WERI-Rb-1 (cell line): ENCODE data around the gene RAB2B.

ENCODE experiments used
- DNase-seq: peaks from one replicate; pipeline ENCODE4 v3.0.0-alpha.2; 2020
- H3K27ac ChIP-seq: fragments of 250-450 bp; sonication (Bioruptor Pico); 2 replicates; pipeline ENCODE4 v1.5.1; 2020; ENCODE audit warnings: mild to moderate bottlenecking, moderate library complexity
- H3K27me3 ChIP-seq: fragments of 250-450 bp; sonication (Bioruptor Pico); 2 replicates; pipeline ENCODE4 v1.5.1; 2021; ENCODE audit warnings: mild to moderate bottlenecking, low read depth, moderate library complexity; ENCODE audit not compliant: insufficient read depth, severe bottlenecking
- H3K36me3 ChIP-seq: fragments of 250-450 bp; sonication (Bioruptor Pico); 2 replicates; pipeline ENCODE4 v1.5.1; 2020; ENCODE audit warnings: mild to moderate bottlenecking, moderate library complexity
- H3K4me3 ChIP-seq: 2 replicates; pipeline ENCODE4 v1.5.1; 2011; ENCODE audit warnings: low read depth, mild to moderate bottlenecking, control low read depth, low read length
- H3K9me3 ChIP-seq: fragments of 250-450 bp; sonication (Bioruptor Pico); 2 replicates; pipeline ENCODE4 v1.5.1; 2021; ENCODE audit warnings: mild to moderate bottlenecking, moderate library complexity; ENCODE audit not compliant: severe bottlenecking
- TF ChIP-seq, protein P1 (sequence below): IDR thresholded peaks from 2 replicates; pipeline ENCODE4 v1.5.1; 2011; ENCODE audit warnings: low read depth, mild to moderate bottlenecking, control low read depth, inconsistent platforms, low read length

The RAB2B gene

DNA sequence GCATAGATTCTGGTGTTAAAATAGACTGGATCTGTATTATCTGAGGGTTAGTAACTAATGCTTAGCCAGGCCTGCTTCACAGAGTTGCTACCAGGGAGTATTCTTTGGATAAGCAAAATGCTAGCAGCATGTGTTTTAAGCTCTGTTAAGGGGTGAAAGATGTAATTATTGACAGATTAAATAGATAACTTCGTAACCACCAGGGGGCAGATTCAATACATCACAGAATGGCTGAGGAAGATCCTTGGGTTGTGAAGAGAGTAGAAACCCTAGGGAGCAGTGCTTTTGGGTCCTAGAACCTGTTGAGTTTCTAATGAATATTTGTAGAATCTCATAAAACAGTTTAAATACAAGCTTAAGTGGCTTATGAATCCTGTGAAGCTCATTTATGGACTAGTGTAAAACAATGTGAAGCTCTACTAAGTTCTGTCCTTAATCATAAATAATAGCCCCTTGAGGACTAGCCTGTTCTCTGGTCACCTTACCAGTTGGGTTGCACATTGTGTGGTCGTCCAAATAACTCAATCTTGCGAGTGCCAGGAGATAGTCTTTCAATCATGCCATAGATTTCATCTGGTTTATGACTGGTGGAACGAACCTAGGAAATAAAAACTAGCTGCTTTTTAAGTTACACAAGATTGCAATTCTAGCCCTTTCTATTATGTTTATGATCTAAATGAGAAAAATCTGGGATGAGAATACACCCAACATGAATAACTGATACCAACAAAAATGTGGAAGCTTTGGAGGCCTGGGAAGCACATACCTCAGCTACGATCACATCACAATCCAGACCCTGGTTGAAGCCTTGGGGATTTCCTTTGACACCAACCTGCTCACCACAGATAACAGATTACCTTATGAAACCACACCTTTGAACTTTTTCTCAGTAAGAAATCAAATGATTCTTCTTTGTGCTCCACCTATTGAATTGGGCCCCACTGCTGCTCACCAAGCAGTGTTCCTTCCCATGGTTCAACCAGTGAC is 22.1 kb upstream of the RAB2B start:
- peak; percentile 26 for DNase-seq
- Histone ChIP-seq H3K27ac (no peak overlapping the region), H3K36me3 (peaks cover 81% of the 10 kb centered on the region)

DNA sequence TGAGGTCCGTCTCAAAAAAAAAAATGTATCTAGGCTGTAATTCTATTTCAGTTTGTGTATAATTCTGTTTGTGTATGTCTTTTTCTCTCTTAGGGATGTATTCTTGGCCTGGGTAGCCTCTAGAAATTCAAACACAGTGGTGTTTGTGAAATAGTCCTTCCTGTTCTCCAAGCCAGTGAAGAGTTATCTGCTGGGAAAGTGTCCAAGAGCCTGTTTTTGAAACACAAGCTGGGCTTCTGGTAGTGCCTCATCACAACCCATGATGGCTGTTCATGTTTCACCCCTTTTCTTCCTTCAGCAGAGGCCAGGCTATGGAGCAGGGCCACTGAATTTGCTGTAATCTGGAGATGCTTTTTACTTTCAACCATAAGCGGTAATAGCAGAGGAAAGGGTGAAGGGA is 19.7 kb upstream of the RAB2B start:
- Histone ChIP-seq H3K36me3 (peaks cover 82% of the 10 kb centered on the region), H3K4me3 (no peak overlapping the region), H3K27ac (no peak overlapping the region), H3K9me3 (no peaks in the 10 kb centered on the region), H3K27me3 (no peaks in the 10 kb centered on the region)
- DNase-seq = no peak
- TF ChIP-seq, protein P1, sequence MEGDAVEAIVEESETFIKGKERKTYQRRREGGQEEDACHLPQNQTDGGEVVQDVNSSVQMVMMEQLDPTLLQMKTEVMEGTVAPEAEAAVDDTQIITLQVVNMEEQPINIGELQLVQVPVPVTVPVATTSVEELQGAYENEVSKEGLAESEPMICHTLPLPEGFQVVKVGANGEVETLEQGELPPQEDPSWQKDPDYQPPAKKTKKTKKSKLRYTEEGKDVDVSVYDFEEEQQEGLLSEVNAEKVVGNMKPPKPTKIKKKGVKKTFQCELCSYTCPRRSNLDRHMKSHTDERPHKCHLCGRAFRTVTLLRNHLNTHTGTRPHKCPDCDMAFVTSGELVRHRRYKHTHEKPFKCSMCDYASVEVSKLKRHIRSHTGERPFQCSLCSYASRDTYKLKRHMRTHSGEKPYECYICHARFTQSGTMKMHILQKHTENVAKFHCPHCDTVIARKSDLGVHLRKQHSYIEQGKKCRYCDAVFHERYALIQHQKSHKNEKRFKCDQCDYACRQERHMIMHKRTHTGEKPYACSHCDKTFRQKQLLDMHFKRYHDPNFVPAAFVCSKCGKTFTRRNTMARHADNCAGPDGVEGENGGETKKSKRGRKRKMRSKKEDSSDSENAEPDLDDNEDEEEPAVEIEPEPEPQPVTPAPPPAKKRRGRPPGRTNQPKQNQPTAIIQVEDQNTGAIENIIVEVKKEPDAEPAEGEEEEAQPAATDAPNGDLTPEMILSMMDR = no peak

More for the DNA sequence above, 22.1 kb upstream of the RAB2B start:
- Histone ChIP-seq H3K9me3 (no peaks in the 10 kb centered on the region), H3K27me3 (no peaks in the 10 kb centered on the region), H3K4me3 (no peak overlapping the region)
- TF ChIP-seq, protein P1 = peak; percentile 38; the same call in 1 of the 2 replicates

DNA sequence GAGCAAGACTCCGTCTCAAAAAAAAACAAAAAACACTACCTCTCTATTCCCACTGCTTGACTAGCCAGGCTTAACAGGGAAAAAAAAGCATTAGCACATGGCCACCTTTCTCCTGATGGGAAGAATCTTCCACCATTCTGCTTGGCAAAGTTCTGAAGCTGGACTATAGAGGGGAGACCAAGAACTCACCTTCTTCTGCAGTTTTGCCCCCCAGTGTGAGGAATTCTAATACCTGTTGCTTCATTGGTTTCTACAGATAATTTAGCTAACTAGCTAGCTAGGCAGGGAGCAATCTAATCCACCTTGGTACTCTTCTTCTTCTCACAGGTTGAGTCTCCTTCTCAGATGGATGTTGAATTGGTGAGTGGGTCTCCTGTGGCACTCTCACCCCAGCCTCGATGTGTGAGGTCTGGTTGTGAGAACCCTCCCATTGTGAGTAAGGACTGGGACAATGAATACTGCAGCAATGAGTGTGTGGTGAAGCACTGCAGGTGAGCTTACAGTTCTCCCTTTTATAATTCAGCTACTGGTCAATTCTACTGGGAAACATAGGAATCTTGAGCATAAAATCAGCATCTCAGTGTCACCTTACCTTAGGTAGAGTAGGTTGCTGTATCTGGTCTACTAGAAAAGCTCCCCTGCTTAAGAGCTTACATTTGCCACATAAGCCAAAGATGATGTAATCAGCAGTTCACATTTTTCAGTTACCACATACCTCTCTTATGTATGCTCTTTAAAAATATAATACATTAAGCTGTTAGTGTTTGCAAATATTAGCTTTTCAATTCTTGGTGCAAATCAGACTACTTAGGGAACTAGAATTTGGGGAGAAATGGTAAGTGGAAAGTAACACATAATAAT is 18.4 kb upstream of the RAB2B start:
- H3K9me3 ChIP-seq = no peaks in the 10 kb centered on the region
- DNase-seq = no peak
- H3K4me3 ChIP-seq = no peak overlapping the region
- no peaks in the 10 kb centered on the region for H3K27me3 ChIP-seq
- TF ChIP-seq, protein P1 = no peak
- H3K27ac ChIP-seq = no peak overlapping the region
- H3K36me3 ChIP-seq = peaks cover 83% of the 10 kb centered on the region

DNA sequence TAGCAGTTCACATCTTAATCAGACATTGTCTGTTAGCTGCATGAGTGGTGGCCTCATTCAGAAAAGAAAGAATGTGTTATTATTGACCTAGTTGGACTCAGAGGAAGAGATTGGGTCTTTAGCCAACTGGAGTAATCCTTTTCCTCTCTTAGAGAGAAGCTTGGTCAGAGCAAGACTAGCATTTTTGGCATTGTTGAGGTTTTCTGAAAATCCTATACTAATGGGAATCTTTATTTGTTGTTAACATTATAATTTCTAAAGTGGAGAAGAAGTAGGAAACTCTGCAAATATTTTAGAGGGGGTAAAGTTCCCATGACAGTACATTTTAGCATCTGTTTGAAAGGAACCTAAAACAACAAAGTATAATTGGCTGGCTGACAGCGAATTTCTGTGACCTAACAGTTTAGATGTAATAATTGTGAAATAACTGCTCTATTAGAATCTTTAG is 9.9 kb upstream of the RAB2B start:
- peaks cover 49% of the 10 kb centered on the region for H3K36me3 ChIP-seq
- DNase-seq = no peak
- no peak overlapping the region for H3K4me3 ChIP-seq
- H3K9me3 ChIP-seq = no peaks in the 10 kb centered on the region
- TF ChIP-seq, protein P1 = no peak
- H3K27ac ChIP-seq = no peak overlapping the region
- H3K27me3 ChIP-seq = no peaks in the 10 kb centered on the region

GRCh38 chr14:21476523-21476924 is 235 bp downstream of the RAB2B start:
- H3K9me3 ChIP-seq = no peaks in the 10 kb centered on the region

More at GRCh38 chr14:21476523-21476924, 235 bp downstream of the RAB2B start:
- no peak for DNase-seq
- TF ChIP-seq, protein P1 = no peak
- H3K4me3 ChIP-seq = peak overlapping the region; percentile 99
- peaks cover 17% of the 10 kb centered on the region for H3K36me3 ChIP-seq
- H3K27ac ChIP-seq = peak overlapping the region; percentile 71
- H3K27me3 ChIP-seq = no peaks in the 10 kb centered on the region
